GM21619 (cell line): ENCODE results near the gene TAF4.
"Not testable (repeated sequence)": the region's sequence is repeated elsewhere in the genome, so short reads cannot be mapped to it uniquely, and the experiment has no call there.

ENCODE experiments used
- ATAC-seq: cut with Tn5 transposase; IDR thresholded peaks from one replicate; pipeline ENCODE4 v1.9.1; 2021; ENCODE audit not compliant: unreplicated experiment

Gene TAF4

GRCh38 chr20:62004614-62005013, 61.1 kb downstream of the TAF4 start:
- no peak for ATAC-seq

- no peak for ATAC-seq
Measured at GRCh38 chr20:62003567-62004405, 61.9 kb downstream of the TAF4 start.

- ATAC-seq, result no peak
Measured at GRCh38 chr20:62002882-62003480, 62.7 kb downstream of the TAF4 start.

- no peak for ATAC-seq
Measured at GRCh38 chr20:62001178-62001715, 64.4 kb downstream of the TAF4 start.

- ATAC-seq, result no peak
Measured at GRCh38 chr20:61998343-61999121, 67.1 kb downstream of the TAF4 start.

GRCh38 chr20:61997891-61998290, 67.8 kb downstream of the TAF4 start:
- ATAC-seq, result no peak

GRCh38 chr20:61997372-61997771, 68.3 kb downstream of the TAF4 start:
- no peak for ATAC-seq

- ATAC-seq, result no peak
Measured at GRCh38 chr20:61994546-61994945, 71.1 kb downstream of the TAF4 start.

- no peak for ATAC-seq
Measured at GRCh38 chr20:61993058-61993457, 72.6 kb downstream of the TAF4 start.

- no peak for ATAC-seq
Measured at GRCh38 chr20:61991476-61991875, 74.2 kb downstream of the TAF4 start.

GRCh38 chr20:61990484-61990883, 75.2 kb downstream of the TAF4 start:
- no peak for ATAC-seq

GRCh38 chr20:61989741-61990140, 75.9 kb downstream of the TAF4 start:
- ATAC-seq, result no peak

- no peak for ATAC-seq
Measured at GRCh38 chr20:61988665-61989064, 77.0 kb downstream of the TAF4 start.

GRCh38 chr20:61986762-61987321, 78.8 kb downstream of the TAF4 start:
- ATAC-seq, result no peak

- no peak for ATAC-seq
Measured at GRCh38 chr20:61985096-61985495, 80.6 kb downstream of the TAF4 start.

- ATAC-seq, result not testable (repeated sequence)
Measured at GRCh38 chr20:61984431-61984830, 81.2 kb downstream of the TAF4 start.

- ATAC-seq, result no peak
Measured at GRCh38 chr20:61983965-61984364, 81.7 kb downstream of the TAF4 start.

GRCh38 chr20:61982951-61983315, 82.7 kb downstream of the TAF4 start:
- no peak for ATAC-seq

- ATAC-seq, result no peak
Measured at GRCh38 chr20:61982191-61982950, 83.3 kb downstream of the TAF4 start.

- not testable (repeated sequence) for ATAC-seq
Measured at GRCh38 chr20:61981691-61982090, 84.0 kb downstream of the TAF4 start.
